GM19467 (cell line): ENCODE data around the gene MCHR1.

Source experiments
- ATAC-seq: cut with Tn5 transposase; IDR thresholded peaks from one replicate; pipeline ENCODE4 v1.9.1; 2021; ENCODE audit warnings: mild to moderate bottlenecking, moderate library complexity; ENCODE audit not compliant: unreplicated experiment

Gene MCHR1

GRCh38 chr22:40679249-40679963 is at the start of gene MCHR1:
TSS of gene MCHR1 (plus strand) at chr22:40679484. CDS start at chr22:40679653, 169 bp downstream.
- no peak for ATAC-seq

GRCh38 chr22:40631925-40632324 is 47.4 kb upstream of the MCHR1 start:
- ATAC-seq, result no peak

GRCh38 chr22:40633036-40633435 is 46.2 kb upstream of the MCHR1 start:
- no peak for ATAC-seq

GRCh38 chr22:40634119-40634903 is 45.0 kb upstream of the MCHR1 start:
- no peak for ATAC-seq

- ATAC-seq, result no peak
These were observed 44.0 kb upstream of the MCHR1 start for GRCh38 chr22:40635043-40635939.

- peak; percentile 9 for ATAC-seq
These were observed 43.3 kb upstream of the MCHR1 start for GRCh38 chr22:40635940-40636379.

- ATAC-seq, result peak; percentile 85
These were observed 42.7 kb upstream of the MCHR1 start, which contains the start of gene MRTFA for GRCh38 chr22:40636380-40637182. TSS of gene MRTFA (minus strand) at chr22:40636719.

- no peak for ATAC-seq
These were observed 41.8 kb upstream of the MCHR1 start for GRCh38 chr22:40637183-40638150.

- ATAC-seq, result no peak
These were observed 41.0 kb upstream of the MCHR1 start for GRCh38 chr22:40638261-40638660.

GRCh38 chr22:40641269-40641668 is 38.0 kb upstream of the MCHR1 start:
- ATAC-seq, result no peak

- ATAC-seq, result no peak
These were observed 37.0 kb upstream of the MCHR1 start for GRCh38 chr22:40642316-40642715.

- ATAC-seq, result no peak
These were observed 33.6 kb upstream of the MCHR1 start for GRCh38 chr22:40645579-40646197.

GRCh38 chr22:40648386-40648785 is 30.9 kb upstream of the MCHR1 start:
- ATAC-seq, result no peak

GRCh38 chr22:40651057-40651456 is 28.2 kb upstream of the MCHR1 start:
- no peak for ATAC-seq

GRCh38 chr22:40651563-40652501 is 27.5 kb upstream of the MCHR1 start:
- ATAC-seq, result peak; percentile 58

- ATAC-seq, result no peak
These were observed 25.9 kb upstream of the MCHR1 start for GRCh38 chr22:40653361-40653760.

- no peak for ATAC-seq
These were observed 24.6 kb upstream of the MCHR1 start for GRCh38 chr22:40654522-40655167.
